CD4-positive, alpha-beta T cell (primary cell): ENCODE results near the gene CNTN2. TPM values are rescaled to one million over a fixed set of nuclear protein-coding genes. Genes with fewer than 3 reads are reported as not detected.

Source experiments
- ATAC-seq: fragments of 200-7000 bp; cut with Tn5 transposase; one replicate; pipeline ENCODE4 v1.10.0; 2022; ENCODE audit warnings: mild to moderate bottlenecking; ENCODE audit not compliant: poor library complexity
- CTCF ChIA-PET: fragments of 350-600 bp; sonication (Branson Sonifier 250); formaldehyde crosslinking; loops from one replicate; lab custom pipeline; 2021; ENCODE audit warnings: antibody characterized with exemption, inconsistent platforms; lab: Charles Lee
- POLR2A ChIA-PET: fragments of 350-600 bp; sonication (Branson Sonifier 250); formaldehyde crosslinking; loops from one replicate; lab custom pipeline; 2021; ENCODE audit warnings: antibody characterized with exemption, inconsistent platforms; lab: Charles Lee
- DNase-seq, 14 experiments: peaks; one replicate each; pipeline ENCODE4 v3.0.0-alpha.2; 2013 to 2020; ENCODE audit warnings: mixed read lengths in 2 of 14
- H3K27ac ChIP-seq, 2 donors: one replicate each; pipeline versions ENCODE4 v1.5.1 to v1.7.0; 2013; ENCODE audit warnings: low read length in 2 of 2, low read depth in 1 of 2, mild to moderate bottlenecking in 1 of 2
- H3K27me3 ChIP-seq, 2 experiments: 1 replicate in 1 of 2; 2 replicates in 1 of 2; pipeline versions ENCODE4 v1.6.1 to v1.7.0; 2013; ENCODE audit warnings: low read length in 2 of 2, control low read depth in 1 of 2, mild to moderate bottlenecking in 1 of 2, moderate library complexity in 1 of 2; ENCODE audit not compliant: insufficient read depth in 2 of 2, control insufficient read depth in 1 of 2
- H3K36me3 ChIP-seq: one replicate; pipeline ENCODE4 v1.6.1; 2013; ENCODE audit warnings: low read length, control low read depth; ENCODE audit not compliant: insufficient read depth
- H3K4me1 ChIP-seq: one replicate; pipeline ENCODE4 v1.6.1; 2013; ENCODE audit warnings: low read length, control low read depth; ENCODE audit not compliant: insufficient read depth
- H3K4me3 ChIP-seq: one replicate; pipeline ENCODE4 v1.5.1; 2013; ENCODE audit warnings: mild to moderate bottlenecking, low read length, moderate library complexity
- H3K9me3 ChIP-seq, 2 experiments: 1 replicate in 1 of 2; 2 replicates in 1 of 2; pipeline versions ENCODE4 v1.6.1 to v1.7.0; 2013; ENCODE audit warnings: low read length in 2 of 2, mild to moderate bottlenecking in 2 of 2, control low read depth in 1 of 2, moderate library complexity in 1 of 2; ENCODE audit not compliant: control insufficient read depth in 1 of 2, insufficient read depth in 1 of 2
- H3K27ac Mint-ChIP-seq: one replicate; pipeline ENCODE4 v1.8.0; 2020; ENCODE audit warnings: mixed read lengths
- H3K27me3 Mint-ChIP-seq: one replicate; pipeline ENCODE4 v1.8.0; 2021; ENCODE audit warnings: mixed read lengths
- H3K36me3 Mint-ChIP-seq: one replicate; pipeline ENCODE4 v1.8.0; 2021; ENCODE audit warnings: low read depth, mixed read lengths
- H3K4me1 Mint-ChIP-seq: one replicate; pipeline ENCODE4 v1.8.0; 2021; ENCODE audit warnings: low read depth, mixed read lengths
- H3K4me3 Mint-ChIP-seq: one replicate; pipeline ENCODE4 v1.8.0; 2020; ENCODE audit warnings: mild to moderate bottlenecking, mixed read lengths
- H3K9me3 Mint-ChIP-seq: one replicate; pipeline ENCODE4 v1.8.0; 2020; ENCODE audit warnings: mixed read lengths
- CTCF ChIP-seq: fragments of 200-600 bp; IDR thresholded peaks from one replicate; pipeline ENCODE4 v1.8.0; 2022; ENCODE audit warnings: antibody characterized with exemption, mild to moderate bottlenecking
- intact Hi-C, 2 experiments: fragments of 100-400 bp; cut with DNase I in 1 of 2; cut with micrococcal nuclease in 1 of 2; formaldehyde crosslinking; loops; one replicate each; pipeline versions ENCODE4 v1.15.1 to v1.9.0; 2023 to 2025; cut with DNase I, micrococcal nuclease
- total RNA-seq, 174 experiments: library from RNA in 2 of 174; stranded (reverse) in 2 of 174; gene quantifications; one replicate each; pipeline ENCODE4 v1.2.3 and lab custom pipeline; 2021 to 2026

The CNTN2 gene
- total RNA-seq, 2 experiments from 2014 or later, result not detected

- no peaks in the 10 kb centered on the region for H3K9me3 Mint-ChIP-seq
- H3K4me3 Mint-ChIP-seq, result no peak overlapping the region
- DNase-seq, result no peak
- ChIA-PET CTCF (no interaction called here), POLR2A (no interaction called here)
- Histone ChIP-seq H3K27me3 (no peaks in the 10 kb centered on the region), H3K4me1 (no peaks in the 10 kb centered on the region), H3K4me3 (no peak overlapping the region), H3K9me3 (no peaks in the 10 kb centered on the region), H3K27ac (no peak overlapping the region), H3K36me3 (no peaks in the 10 kb centered on the region)
- no peak for ATAC-seq
- no peaks in the 10 kb centered on the region for H3K4me1 Mint-ChIP-seq
- H3K27me3 Mint-ChIP-seq, result no peaks in the 10 kb centered on the region
- no peak overlapping the region for H3K27ac Mint-ChIP-seq
- no peaks in the 10 kb centered on the region for H3K36me3 Mint-ChIP-seq
- TF ChIP-seq CTCF, result no peak
- intact Hi-C loops, result no loop called here
Observed at GRCh38 chr1:205074513-205074912, 31.5 kb downstream of the CNTN2 start.

DNA sequence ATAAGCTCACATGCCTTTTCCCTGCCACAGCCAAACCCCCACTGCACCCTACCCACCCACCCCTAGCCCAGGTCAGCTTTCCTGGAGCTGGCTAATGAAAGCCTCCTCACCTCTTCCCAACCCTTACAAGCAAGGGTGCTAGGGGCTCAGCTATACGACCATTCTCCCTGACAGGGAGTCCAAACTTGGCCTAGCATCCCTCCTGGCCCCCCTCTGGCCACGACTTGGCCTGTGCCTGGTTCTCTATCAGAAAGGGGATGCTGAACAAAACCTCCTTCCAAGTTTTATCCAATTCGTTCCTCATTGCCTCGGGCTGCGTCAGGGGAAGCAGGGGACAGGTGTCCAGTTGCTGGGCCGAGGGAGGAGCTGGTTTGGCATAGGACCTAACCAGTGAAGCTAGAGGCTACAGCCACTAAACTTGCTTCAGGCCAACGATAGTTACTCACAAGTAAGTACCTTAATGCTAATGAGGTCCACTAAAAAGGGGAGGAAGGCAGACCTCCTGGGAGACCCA is 32.7 kb downstream of the CNTN2 start:
- DNase-seq (no peak), ATAC-seq (no peak)
- intact Hi-C loops, result no loop called here
- no peaks in the 10 kb centered on the region for H3K27me3 Mint-ChIP-seq
- Histone ChIP-seq H3K36me3 (no peaks in the 10 kb centered on the region), H3K9me3 (no peaks in the 10 kb centered on the region), H3K27ac (no peak overlapping the region), H3K27me3 (no peaks in the 10 kb centered on the region), H3K4me3 (no peak overlapping the region), H3K4me1 (no peaks in the 10 kb centered on the region)
- no peak for TF ChIP-seq CTCF
- ChIA-PET CTCF (no interaction called here), POLR2A (no interaction called here)
- H3K27ac Mint-ChIP-seq, result no peak overlapping the region
- H3K36me3 Mint-ChIP-seq, result no peaks in the 10 kb centered on the region
- H3K9me3 Mint-ChIP-seq, result no peaks in the 10 kb centered on the region
- no peaks in the 10 kb centered on the region for H3K4me1 Mint-ChIP-seq
- no peak overlapping the region for H3K4me3 Mint-ChIP-seq

DNA sequence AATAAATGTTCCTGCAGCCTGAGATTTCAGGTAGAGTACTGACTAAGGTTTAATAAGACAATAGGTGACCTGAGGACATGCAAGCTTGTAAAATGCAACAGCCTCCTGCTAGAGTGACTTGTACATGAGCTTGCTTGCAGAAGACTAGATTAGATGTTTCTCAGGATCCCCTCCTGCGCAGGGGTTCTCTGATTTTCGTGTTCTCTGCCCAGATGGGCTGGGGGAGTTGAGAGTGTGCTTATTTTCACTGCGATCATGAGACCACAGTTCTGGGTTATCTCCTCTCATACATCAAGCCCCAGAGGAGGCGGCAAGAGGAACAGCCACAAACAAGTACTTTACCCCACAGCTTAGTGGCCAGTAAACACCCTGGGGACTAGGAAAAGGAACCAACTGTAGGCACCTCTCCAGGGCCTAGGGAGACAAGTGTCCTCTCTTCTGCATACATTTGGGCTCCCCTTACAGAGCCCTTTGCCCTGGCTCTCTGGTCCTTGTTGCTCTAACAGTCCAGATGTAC is 33.3 kb downstream of the CNTN2 start:
- Mint-ChIP-seq H3K4me3 (no peak overlapping the region), H3K4me1 (no peaks in the 10 kb centered on the region), H3K27me3 (no peaks in the 10 kb centered on the region), H3K27ac (no peak overlapping the region), H3K36me3 (no peaks in the 10 kb centered on the region), H3K9me3 (no peaks in the 10 kb centered on the region)
- CTCF ChIA-PET, result no interaction called here
- Histone ChIP-seq H3K27ac (no peak overlapping the region), H3K36me3 (no peaks in the 10 kb centered on the region), H3K9me3 (no peaks in the 10 kb centered on the region), H3K27me3 (no peaks in the 10 kb centered on the region), H3K4me3 (no peak overlapping the region), H3K4me1 (no peaks in the 10 kb centered on the region)
- intact Hi-C loops, result no loop called here
- no peak for TF ChIP-seq CTCF
- POLR2A ChIA-PET, result no interaction called here
- ATAC-seq, result no peak
- DNase-seq, result no peak
